RWPE2 (cell line): ENCODE results near the gene DCTN5.

Experiments
- ATAC-seq: fragments of 200-7000 bp; cut with Tn5 transposase; 3 replicates; pipeline ENCODE4 v1.9.1; 2021; ENCODE audit warnings: low read depth
- DNase-seq: peaks from one replicate; pipeline ENCODE4 v3.0.0-alpha.2; 2020; ENCODE audit warnings: low spot score
- H3K27ac ChIP-seq: fragments of 450-650 bp; 2 replicates; pipeline ENCODE4 v1.5.1; 2017; ENCODE audit warnings: mild to moderate bottlenecking; ENCODE audit not compliant: poor library complexity, severe bottlenecking
- H3K27me3 ChIP-seq: fragments of 250-450 bp; sonication (Bioruptor Pico); 2 replicates; pipeline ENCODE4 v1.5.1; 2021; ENCODE audit warnings: mild to moderate bottlenecking, moderate library complexity; ENCODE audit not compliant: insufficient read depth, poor library complexity, severe bottlenecking
- H3K36me3 ChIP-seq: fragments of 250-450 bp; sonication (Bioruptor Pico); 2 replicates; pipeline ENCODE4 v1.5.1; 2020; ENCODE audit warnings: low read depth, mild to moderate bottlenecking, moderate library complexity
- H3K4me1 ChIP-seq: fragments of 250-450 bp; sonication (Bioruptor Pico); 2 replicates; pipeline ENCODE4 v1.5.1; 2021; ENCODE audit warnings: mild to moderate bottlenecking, moderate library complexity; ENCODE audit not compliant: insufficient read depth, poor library complexity, severe bottlenecking
- H3K4me3 ChIP-seq: fragments of 250-450 bp; sonication (Bioruptor Pico); 2 replicates; pipeline ENCODE4 v1.5.1; 2021; ENCODE audit warnings: mild to moderate bottlenecking, moderate library complexity; ENCODE audit not compliant: severe bottlenecking
- H3K9me3 ChIP-seq: fragments of 250-450 bp; sonication (Bioruptor Pico); 2 replicates; pipeline ENCODE4 v1.5.1; 2021; ENCODE audit warnings: mild to moderate bottlenecking, moderate library complexity; ENCODE audit not compliant: severe bottlenecking
- TF ChIP-seq, protein P1 (sequence below): fragments of 450-650 bp; IDR thresholded peaks from one replicate; pipeline ENCODE4 v1.5.1; 2017; ENCODE audit warnings: mild to moderate bottlenecking, moderate library complexity; ENCODE audit not compliant: poor library complexity, severe bottlenecking

The DCTN5 gene

DNA sequence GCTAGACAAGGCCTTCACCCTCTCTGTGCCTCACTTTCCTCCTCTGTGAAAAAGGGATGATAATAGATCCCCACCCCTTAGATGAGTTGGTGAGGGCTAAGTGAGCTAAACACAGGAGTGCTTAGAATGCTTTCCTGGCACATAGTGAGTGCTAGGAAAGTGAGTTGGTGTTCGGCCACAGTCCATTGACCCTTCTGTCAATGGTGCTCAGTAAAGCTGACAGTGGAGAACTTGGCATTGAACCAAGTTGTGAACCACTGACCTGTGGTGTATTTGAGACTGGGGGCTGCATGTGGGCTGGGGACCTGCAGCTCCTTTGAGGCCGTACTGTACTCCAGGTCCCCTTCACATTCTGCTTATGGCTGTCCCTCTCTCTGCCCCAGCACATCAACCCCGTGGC is 42.2 kb downstream of the DCTN5 start:
- peaks cover 86% of the 10 kb centered on the region for H3K36me3 ChIP-seq
- H3K27ac ChIP-seq, result no peak overlapping the region
- TF ChIP-seq, protein P1, sequence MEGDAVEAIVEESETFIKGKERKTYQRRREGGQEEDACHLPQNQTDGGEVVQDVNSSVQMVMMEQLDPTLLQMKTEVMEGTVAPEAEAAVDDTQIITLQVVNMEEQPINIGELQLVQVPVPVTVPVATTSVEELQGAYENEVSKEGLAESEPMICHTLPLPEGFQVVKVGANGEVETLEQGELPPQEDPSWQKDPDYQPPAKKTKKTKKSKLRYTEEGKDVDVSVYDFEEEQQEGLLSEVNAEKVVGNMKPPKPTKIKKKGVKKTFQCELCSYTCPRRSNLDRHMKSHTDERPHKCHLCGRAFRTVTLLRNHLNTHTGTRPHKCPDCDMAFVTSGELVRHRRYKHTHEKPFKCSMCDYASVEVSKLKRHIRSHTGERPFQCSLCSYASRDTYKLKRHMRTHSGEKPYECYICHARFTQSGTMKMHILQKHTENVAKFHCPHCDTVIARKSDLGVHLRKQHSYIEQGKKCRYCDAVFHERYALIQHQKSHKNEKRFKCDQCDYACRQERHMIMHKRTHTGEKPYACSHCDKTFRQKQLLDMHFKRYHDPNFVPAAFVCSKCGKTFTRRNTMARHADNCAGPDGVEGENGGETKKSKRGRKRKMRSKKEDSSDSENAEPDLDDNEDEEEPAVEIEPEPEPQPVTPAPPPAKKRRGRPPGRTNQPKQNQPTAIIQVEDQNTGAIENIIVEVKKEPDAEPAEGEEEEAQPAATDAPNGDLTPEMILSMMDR, result no peak
- ATAC-seq, result no peak
- H3K4me3 ChIP-seq, result no peak overlapping the region
- DNase-seq, result no peak
- H3K9me3 ChIP-seq, result no peaks in the 10 kb centered on the region
- H3K27me3 ChIP-seq, result no peaks in the 10 kb centered on the region
- H3K4me1 ChIP-seq, result peaks cover 6% of the 10 kb centered on the region

DNA sequence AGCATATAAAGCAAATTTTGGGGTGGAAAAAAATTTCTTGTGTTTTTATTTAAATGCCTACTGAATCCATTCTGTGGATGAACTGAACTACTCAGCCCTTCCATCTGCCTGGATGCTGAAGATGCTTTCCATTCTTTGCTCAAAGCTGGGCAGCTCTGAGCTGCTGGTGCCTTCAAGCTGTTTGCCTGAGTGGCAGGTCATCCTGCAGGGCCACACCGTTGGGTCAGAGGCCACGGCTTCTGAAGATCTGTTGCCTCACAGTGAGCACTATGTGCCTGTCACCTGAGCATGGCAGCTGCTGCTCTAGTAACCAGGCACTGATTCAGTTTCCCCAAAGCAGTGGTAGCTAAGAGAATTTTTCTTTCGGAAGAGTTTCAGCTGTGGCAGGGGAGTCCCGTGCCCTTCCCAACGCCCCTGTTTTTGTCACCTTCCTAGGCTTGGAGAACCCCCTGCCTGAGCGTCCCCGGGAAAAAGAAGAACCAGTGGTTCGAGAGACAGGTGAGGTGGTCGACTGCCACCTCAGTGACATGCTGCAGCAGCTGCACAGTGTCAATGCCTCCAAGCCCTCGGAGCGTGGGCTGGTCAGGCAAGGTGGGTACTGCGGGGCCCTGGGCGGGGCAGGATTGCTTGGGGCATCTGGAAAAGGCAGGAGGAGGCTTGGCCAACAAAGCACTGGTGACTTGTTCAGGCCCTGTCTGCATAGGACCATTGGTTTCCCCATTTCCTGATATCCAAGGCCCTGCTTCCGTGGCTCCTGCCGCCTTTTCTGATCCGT is 46.0 kb downstream of the DCTN5 start:
- H3K4me3 ChIP-seq, result no peak overlapping the region
- H3K9me3 ChIP-seq, result no peaks in the 10 kb centered on the region
- no peak overlapping the region for H3K27ac ChIP-seq
- no peak for ATAC-seq
- no peak for DNase-seq
- H3K27me3 ChIP-seq, result no peaks in the 10 kb centered on the region
- H3K36me3 ChIP-seq, result peaks cover 86% of the 10 kb centered on the region
- H3K4me1 ChIP-seq, result no peaks in the 10 kb centered on the region
- TF ChIP-seq, protein P1, result no peak

DNA sequence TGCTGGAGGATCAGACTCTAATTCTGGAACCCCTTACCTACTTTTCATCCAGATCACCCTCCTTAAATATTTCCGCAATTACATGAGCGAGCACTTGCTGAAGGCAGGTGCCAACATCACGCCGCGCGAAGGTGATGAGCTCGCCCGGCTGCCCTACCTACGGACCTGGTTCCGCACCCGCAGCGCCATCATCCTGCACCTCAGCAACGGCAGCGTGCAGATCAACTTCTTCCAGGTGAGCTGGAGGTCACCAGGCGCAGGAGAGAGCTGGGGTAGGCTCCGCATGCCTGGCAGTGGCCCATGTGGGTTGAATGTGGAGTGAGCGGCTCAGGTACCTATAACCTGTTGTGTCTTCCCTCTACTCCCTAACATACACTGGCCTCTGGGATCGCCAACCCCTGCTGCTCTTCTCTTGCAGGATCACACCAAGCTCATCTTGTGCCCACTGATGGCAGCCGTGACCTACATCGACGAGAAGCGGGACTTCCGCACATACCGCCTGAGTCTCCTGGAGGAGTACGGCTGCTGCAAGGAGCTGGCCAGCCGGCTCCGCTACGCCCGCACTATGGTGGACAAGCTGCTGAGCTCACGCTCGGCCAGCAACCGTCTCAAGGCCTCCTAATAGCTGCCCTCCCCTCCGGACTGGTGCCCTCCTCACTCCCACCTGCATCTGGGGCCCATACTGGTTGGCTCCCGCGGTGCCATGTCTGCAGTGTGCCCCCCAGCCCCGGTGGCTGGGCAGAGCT is 48.3 kb downstream of the DCTN5 start:
- no peak for ATAC-seq

DNA sequence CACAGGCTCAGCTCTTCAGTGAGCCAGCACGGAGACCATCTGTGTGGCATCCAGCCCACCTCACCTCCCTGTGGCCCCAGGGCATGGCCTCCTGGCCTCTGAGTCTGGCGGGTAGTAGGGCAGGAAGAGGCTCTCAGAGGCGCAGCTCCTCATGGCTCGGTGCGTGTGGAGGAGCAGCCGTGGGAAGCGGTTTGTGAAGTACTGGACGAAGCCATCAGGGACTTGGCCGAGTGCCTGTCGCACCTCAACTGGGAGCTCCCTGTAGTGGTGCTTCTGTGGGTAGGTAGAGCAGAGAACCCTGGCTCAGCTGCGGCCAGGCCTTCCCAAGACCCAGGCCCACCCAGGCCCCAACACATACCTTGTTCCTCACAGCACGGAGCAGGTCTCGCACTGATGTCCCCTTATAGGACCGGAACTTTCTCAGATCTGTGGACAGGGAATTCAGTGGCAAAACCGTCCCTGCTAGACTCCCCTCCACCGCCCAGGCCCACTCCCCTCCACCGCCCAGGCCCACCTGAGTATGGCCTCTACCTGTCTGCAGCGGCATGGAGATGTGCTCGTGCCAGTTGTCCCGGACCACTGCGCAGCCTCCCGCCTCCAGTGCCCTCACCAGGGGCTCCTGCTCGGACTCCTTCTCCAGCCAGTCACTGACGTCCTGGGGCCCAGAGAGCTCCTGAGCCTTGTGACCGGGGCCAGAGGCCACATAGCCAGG is 49.7 kb downstream of the DCTN5 start:
- Histone ChIP-seq H3K9me3 (no peaks in the 10 kb centered on the region), H3K36me3 (peaks cover 51% of the 10 kb centered on the region), H3K4me1 (no peaks in the 10 kb centered on the region), H3K4me3 (no peak overlapping the region), H3K27me3 (no peaks in the 10 kb centered on the region), H3K27ac (no peak overlapping the region)
- ATAC-seq, result no peak; the same call in 2 of the 3 replicates
- DNase-seq, result no peak
- TF ChIP-seq, protein P1, result no peak

More for the DNA sequence above, 48.3 kb downstream of the DCTN5 start:
- Histone ChIP-seq H3K4me1 (no peaks in the 10 kb centered on the region), H3K9me3 (no peaks in the 10 kb centered on the region), H3K27me3 (no peaks in the 10 kb centered on the region), H3K27ac (no peak overlapping the region), H3K36me3 (peaks cover 63% of the 10 kb centered on the region), H3K4me3 (no peak overlapping the region)
- TF ChIP-seq, protein P1, result no peak
- no peak for DNase-seq
